HepG2 (cell line): Measurements from ENCODE around the gene CDKN1A. TPM values are rescaled to one million over a fixed set of nuclear protein-coding genes. Genes with fewer than 3 reads are reported as not detected.

Source experiments
- ATF2 ChIP-seq: sonication (generic); formaldehyde crosslinking; IDR thresholded peaks from 2 replicates; pipeline ENCODE4 v1.4.0; 2020; ENCODE audit warnings: missing genetic modification reagents
- LCORL ChIP-seq, 2 experiments: fragments of 450-650 bp in 1 of 2; sonication (generic) in 1 of 2; formaldehyde crosslinking in 1 of 2; IDR thresholded peaks; 2 replicates each; pipeline versions ENCODE4 v1.5.0 to v1.6.1; 2017 to 2020; ENCODE audit warnings: antibody characterized with exemption in 1 of 2, missing genetic modification reagents in 1 of 2
- THYN1 ChIP-seq: sonication (generic); formaldehyde crosslinking; IDR thresholded peaks from 2 replicates; pipeline ENCODE4 v1.8.1; 2023; ENCODE audit warnings: low read depth, mild to moderate bottlenecking, moderate library complexity, missing genetic modification reagents, borderline replicate concordance
- TRIM24 ChIP-seq: sonication (generic); formaldehyde crosslinking; IDR thresholded peaks from 2 replicates; pipeline ENCODE4 v1.8.0; 2022; ENCODE audit warnings: mild to moderate bottlenecking, missing genetic modification reagents
- ZNF10 ChIP-seq: sonication (generic); formaldehyde crosslinking; IDR thresholded peaks from 2 replicates; pipeline ENCODE4 v1.4.0; 2020; ENCODE audit warnings: mild to moderate bottlenecking, low read depth, missing genetic modification reagents, borderline replicate concordance
- ZNF317 ChIP-seq: sonication (generic); formaldehyde crosslinking; IDR thresholded peaks from 2 replicates; pipeline ENCODE4 v1.5.0; 2020; ENCODE audit warnings: mild to moderate bottlenecking, missing genetic modification reagents
- ZNF329 ChIP-seq: sonication (generic); formaldehyde crosslinking; IDR thresholded peaks from 2 replicates; pipeline ENCODE4 v1.9.0; 2021; ENCODE audit warnings: low read depth, mild to moderate bottlenecking, missing genetic modification reagents
- ZNF503 ChIP-seq: sonication (generic); formaldehyde crosslinking; IDR thresholded peaks from 2 replicates; pipeline ENCODE4 v1.4.0; 2020; ENCODE audit warnings: missing genetic modification reagents
- ZNF784 ChIP-seq: sonication (generic); formaldehyde crosslinking; IDR thresholded peaks from 2 replicates; pipeline ENCODE4 v1.5.1; 2020; ENCODE audit warnings: missing genetic modification reagents, mild to moderate bottlenecking, borderline replicate concordance
- ZSCAN12 ChIP-seq: sonication (generic); formaldehyde crosslinking; IDR thresholded peaks from 2 replicates; pipeline ENCODE4 v1.9.0; 2021; ENCODE audit warnings: mild to moderate bottlenecking, missing genetic modification reagents
- polyA plus RNA-seq, 8 experiments: library from polyadenylated mRNA; depleted of rRNA in 3 of 8; stranded (reverse) in 7 of 8; unstranded in 1 of 8; fragments of >200 nt; fragmentation: Illumina TruSeq in 4 of 8; extraction: Trizol in 4 of 8; gene quantifications; 2 replicates each; pipeline versions ENCODE4 v1.2.1 to v1.2.3, GENCODE V29; 2011 to 2016; ENCODE audit warnings: low read depth in 4 of 8, missing spikeins in 1 of 8, mixed read lengths in 1 of 8; ENCODE audit not compliant: insufficient read depth in 1 of 8
- total RNA-seq, 5 experiments: library from RNA; depleted of rRNA; stranded (reverse); fragments of >200 nt; fragmentation: Illumina TruSeq; extraction: Trizol; gene quantifications; 2 replicates each; pipeline ENCODE4 v1.2.3, GENCODE V29; 2016; ENCODE audit warnings: low read depth in 1 of 5
- TF ChIP-seq, protein P1 (sequence below): sonication (generic); formaldehyde crosslinking; IDR thresholded peaks from 2 replicates; pipeline ENCODE4 v1.9.0; 2021; ENCODE audit warnings: mild to moderate bottlenecking, missing genetic modification reagents
- TF ChIP-seq, protein P2 (sequence below): sonication (generic); formaldehyde crosslinking; IDR thresholded peaks from 2 replicates; pipeline ENCODE4 v1.8.0; 2022; ENCODE audit warnings: missing genetic modification reagents, mild to moderate bottlenecking, inconsistent platforms, borderline replicate concordance

CDKN1A gene
- total and polyA plus RNA-seq, 2 of the 13 experiments (the other 11 are each of a cell fraction or from before 2014, with no cell fraction given): 60.7 to 92.1 TPM

DNA sequence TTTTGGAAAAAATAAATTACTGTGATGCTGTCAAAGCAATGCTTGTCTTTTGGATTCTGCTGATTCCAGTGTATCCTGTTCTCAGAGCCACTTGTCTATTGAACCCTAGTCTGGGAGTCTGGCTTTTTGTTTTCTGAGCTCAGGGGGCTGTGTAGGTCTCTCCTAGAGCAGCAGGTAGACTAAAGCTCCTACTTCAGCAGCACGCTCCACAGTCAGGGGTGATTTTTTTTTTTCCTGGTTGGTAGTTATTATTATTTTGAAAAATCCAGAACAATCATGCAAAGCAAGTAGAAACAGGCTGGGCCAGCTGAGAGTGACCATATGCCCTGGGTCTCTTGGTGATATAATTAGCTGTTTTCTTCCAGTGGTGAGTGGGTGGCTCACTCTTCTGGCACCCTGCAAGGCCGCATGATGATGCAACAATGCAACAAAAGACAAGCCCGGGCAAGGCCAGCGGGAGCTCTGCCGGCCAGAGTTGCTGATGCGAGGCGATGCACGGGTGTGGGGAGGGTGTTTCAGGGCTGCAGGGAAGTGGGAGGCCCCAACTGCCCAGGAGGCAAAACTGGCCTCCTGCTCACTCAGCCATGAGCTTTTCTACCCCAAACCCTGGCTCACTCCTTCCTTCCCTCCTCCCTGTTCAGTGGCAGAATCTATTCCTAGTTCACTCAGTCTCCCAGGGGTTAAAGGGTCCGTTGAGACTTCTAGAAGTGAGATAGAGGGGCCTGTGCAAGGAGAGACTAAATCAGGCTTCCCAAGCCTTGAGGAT is 11.5 kb upstream of the CDKN1A start (continued):
- peak; percentile 89 for TF ChIP-seq ZNF317 (CRISPR knock-in tag)
- TF ChIP-seq THYN1: no peak; the same call in 1 of the 2 replicates
- peak; percentile 85; the same call in 1 of the 2 replicates for TF ChIP-seq TRIM24
- TF ChIP-seq, protein P1, sequence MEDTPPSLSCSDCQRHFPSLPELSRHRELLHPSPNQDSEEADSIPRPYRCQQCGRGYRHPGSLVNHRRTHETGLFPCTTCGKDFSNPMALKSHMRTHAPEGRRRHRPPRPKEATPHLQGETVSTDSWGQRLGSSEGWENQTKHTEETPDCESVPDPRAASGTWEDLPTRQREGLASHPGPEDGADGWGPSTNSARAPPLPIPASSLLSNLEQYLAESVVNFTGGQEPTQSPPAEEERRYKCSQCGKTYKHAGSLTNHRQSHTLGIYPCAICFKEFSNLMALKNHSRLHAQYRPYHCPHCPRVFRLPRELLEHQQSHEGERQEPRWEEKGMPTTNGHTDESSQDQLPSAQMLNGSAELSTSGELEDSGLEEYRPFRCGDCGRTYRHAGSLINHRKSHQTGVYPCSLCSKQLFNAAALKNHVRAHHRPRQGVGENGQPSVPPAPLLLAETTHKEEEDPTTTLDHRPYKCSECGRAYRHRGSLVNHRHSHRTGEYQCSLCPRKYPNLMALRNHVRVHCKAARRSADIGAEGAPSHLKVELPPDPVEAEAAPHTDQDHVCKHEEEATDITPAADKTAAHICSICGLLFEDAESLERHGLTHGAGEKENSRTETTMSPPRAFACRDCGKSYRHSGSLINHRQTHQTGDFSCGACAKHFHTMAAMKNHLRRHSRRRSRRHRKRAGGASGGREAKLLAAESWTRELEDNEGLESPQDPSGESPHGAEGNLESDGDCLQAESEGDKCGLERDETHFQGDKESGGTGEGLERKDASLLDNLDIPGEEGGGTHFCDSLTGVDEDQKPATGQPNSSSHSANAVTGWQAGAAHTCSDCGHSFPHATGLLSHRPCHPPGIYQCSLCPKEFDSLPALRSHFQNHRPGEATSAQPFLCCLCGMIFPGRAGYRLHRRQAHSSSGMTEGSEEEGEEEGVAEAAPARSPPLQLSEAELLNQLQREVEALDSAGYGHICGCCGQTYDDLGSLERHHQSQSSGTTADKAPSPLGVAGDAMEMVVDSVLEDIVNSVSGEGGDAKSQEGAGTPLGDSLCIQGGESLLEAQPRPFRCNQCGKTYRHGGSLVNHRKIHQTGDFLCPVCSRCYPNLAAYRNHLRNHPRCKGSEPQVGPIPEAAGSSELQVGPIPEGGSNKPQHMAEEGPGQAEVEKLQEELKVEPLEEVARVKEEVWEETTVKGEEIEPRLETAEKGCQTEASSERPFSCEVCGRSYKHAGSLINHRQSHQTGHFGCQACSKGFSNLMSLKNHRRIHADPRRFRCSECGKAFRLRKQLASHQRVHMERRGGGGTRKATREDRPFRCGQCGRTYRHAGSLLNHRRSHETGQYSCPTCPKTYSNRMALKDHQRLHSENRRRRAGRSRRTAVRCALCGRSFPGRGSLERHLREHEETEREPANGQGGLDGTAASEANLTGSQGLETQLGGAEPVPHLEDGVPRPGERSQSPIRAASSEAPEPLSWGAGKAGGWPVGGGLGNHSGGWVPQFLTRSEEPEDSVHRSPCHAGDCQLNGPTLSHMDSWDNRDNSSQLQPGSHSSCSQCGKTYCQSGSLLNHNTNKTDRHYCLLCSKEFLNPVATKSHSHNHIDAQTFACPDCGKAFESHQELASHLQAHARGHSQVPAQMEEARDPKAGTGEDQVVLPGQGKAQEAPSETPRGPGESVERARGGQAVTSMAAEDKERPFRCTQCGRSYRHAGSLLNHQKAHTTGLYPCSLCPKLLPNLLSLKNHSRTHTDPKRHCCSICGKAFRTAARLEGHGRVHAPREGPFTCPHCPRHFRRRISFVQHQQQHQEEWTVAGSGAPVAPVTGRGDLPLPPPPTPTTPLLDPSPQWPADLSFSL (CRISPR knock-in tag): no peak
- TF ChIP-seq ZSCAN12: no peak
- no peak for TF ChIP-seq ZNF10 (CRISPR knock-in tag)
- peak; percentile 96 for TF ChIP-seq ATF2 (CRISPR knock-in tag)
- peak; percentile 82; the same call in 1 of the 2 replicates for TF ChIP-seq ZNF329 (CRISPR knock-in tag)
- TF ChIP-seq ZNF784: no peak
- peak; percentile 86 for TF ChIP-seq ZNF503 (CRISPR knock-in tag)
- TF ChIP-seq, protein P2, sequence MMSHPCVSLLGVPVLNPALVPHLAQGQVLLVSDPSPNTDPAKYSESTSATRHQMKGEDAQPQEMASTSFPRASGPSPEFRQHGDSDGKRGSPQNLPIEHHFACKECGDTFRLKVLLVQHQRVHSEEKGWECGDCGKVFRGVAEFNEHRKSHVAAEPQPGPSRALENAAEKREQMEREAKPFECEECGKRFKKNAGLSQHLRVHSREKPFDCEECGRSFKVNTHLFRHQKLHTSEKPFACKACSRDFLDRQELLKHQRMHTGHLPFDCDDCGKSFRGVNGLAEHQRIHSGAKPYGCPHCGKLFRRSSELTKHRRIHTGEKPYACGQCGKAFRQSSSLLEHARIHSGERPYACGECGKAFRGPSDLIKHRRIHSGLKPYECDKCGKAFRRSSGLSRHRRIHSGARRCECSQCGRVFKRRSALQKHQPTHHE (CRISPR knock-in tag): peak; percentile 89; the same call in 1 of the 2 replicates
- TF ChIP-seq LCORL (IDR thresholded peaks at IDR 0.05): no peak
- TF ChIP-seq LCORL (CRISPR knock-in tag; IDR thresholded peaks at IDR 0.05): peak; percentile 93
